Stimulated activated naive CD8-positive, alpha-beta T cell treated with anti-CD3 and anti-CD28 coated beads, Interleukin-15, amount 100 ng/mL, for 72 hours (primary cell): ENCODE data around the gene CST7.

ENCODE experiments used
- ATAC-seq: fragments of 150-1000 bp; cut with Tn5 transposase; 2 replicates; pipeline ENCODE4 v1.10.0; 2021; ENCODE audit warnings: mild to moderate bottlenecking, moderate library complexity
- DNase-seq, 2 donors: peaks; one replicate each; pipeline ENCODE4 v3.0.0; 2021 to 2022
- H3K27ac Mint-ChIP-seq, 2 donors: one replicate each; pipeline ENCODE4 v1.8.0; 2022; ENCODE audit warnings: mild to moderate bottlenecking in 2 of 2, mixed read lengths in 2 of 2, moderate library complexity in 2 of 2
- H3K27me3 Mint-ChIP-seq: one replicate; pipeline ENCODE4 v1.8.0; 2022; ENCODE audit warnings: mixed read lengths
- H3K4me1 Mint-ChIP-seq: one replicate; pipeline ENCODE4 v1.8.0; 2022; ENCODE audit warnings: mild to moderate bottlenecking, mixed read lengths
- H3K4me3 Mint-ChIP-seq, 2 donors: one replicate each; pipeline ENCODE4 v1.8.0; 2022; ENCODE audit warnings: mild to moderate bottlenecking in 2 of 2, mixed read lengths in 2 of 2, moderate library complexity in 1 of 2
- H3K9me3 Mint-ChIP-seq, 2 donors: one replicate each; pipeline ENCODE4 v1.8.0; 2022; ENCODE audit warnings: mixed read lengths in 2 of 2

Gene CST7

GRCh38 chr20:24948939-24949679 lies at the start of gene CST7:
Gene CST7, plus strand, starts transcription at chr20:24949269. Its CDS starts 237 bp downstream, at chr20:24949506.
- H3K27ac Mint-ChIP-seq = peak within 1 kb of the TSS; percentile 99
- peaks cover 34 to 42% of the 10 kb centered on the region in 2 donors for H3K9me3 Mint-ChIP-seq
- H3K4me3 Mint-ChIP-seq = peak within 1 kb of the TSS; percentile 78 to 96
- no peaks in the 10 kb centered on the region for H3K27me3 Mint-ChIP-seq
- DNase-seq (peak; percentile 77 to 88), ATAC-seq (peak; percentile 92)
- H3K4me1 Mint-ChIP-seq = peaks cover 77% of the 10 kb centered on the region

GRCh38 chr20:24906806-24907205 lies 42.3 kb upstream of the CST7 start:
- ATAC-seq (no peak), DNase-seq (no peak)
- H3K27ac Mint-ChIP-seq = peak overlapping the region in 1 of 2 donors; percentile 27
- no peak overlapping the region for H3K4me3 Mint-ChIP-seq
- no peaks in the 10 kb centered on the region for H3K27me3 Mint-ChIP-seq
- no peaks in the 10 kb centered on the region for H3K4me1 Mint-ChIP-seq
- H3K9me3 Mint-ChIP-seq = peaks cover 0 to 7% of the 10 kb centered on the region in 2 donors

GRCh38 chr20:24908642-24909041 lies 40.4 kb upstream of the CST7 start:
- no peaks in the 10 kb centered on the region for H3K27me3 Mint-ChIP-seq
- H3K9me3 Mint-ChIP-seq = peaks cover 0 to 7% of the 10 kb centered on the region in 2 donors
- no peak for DNase-seq
- H3K27ac Mint-ChIP-seq = no peak overlapping the region
- no peaks in the 10 kb centered on the region for H3K4me1 Mint-ChIP-seq
- no peak overlapping the region for H3K4me3 Mint-ChIP-seq
- ATAC-seq = no peak

- Mint-ChIP-seq H3K27ac (no peak overlapping the region), H3K9me3 (peaks cover 0 to 7% of the 10 kb centered on the region in 2 donors), H3K4me1 (no peaks in the 10 kb centered on the region), H3K27me3 (no peaks in the 10 kb centered on the region), H3K4me3 (no peak overlapping the region)
- DNase-seq (no peak), ATAC-seq (no peak)
These were observed 39.8 kb upstream of the CST7 start for GRCh38 chr20:24909086-24909780.

GRCh38 chr20:24909861-24910260 lies 39.2 kb upstream of the CST7 start:
- H3K9me3 Mint-ChIP-seq = peaks cover 0 to 7% of the 10 kb centered on the region in 2 donors
- H3K27ac Mint-ChIP-seq = no peak overlapping the region
- no peak overlapping the region for H3K4me3 Mint-ChIP-seq
- no peaks in the 10 kb centered on the region for H3K27me3 Mint-ChIP-seq
- H3K4me1 Mint-ChIP-seq = no peaks in the 10 kb centered on the region
- DNase-seq (no peak), ATAC-seq (no peak)

GRCh38 chr20:24910461-24910860 lies 38.6 kb upstream of the CST7 start:
- Mint-ChIP-seq H3K9me3 (peaks cover 0 to 7% of the 10 kb centered on the region in 2 donors), H3K4me3 (no peak overlapping the region), H3K4me1 (no peaks in the 10 kb centered on the region), H3K27me3 (no peaks in the 10 kb centered on the region), H3K27ac (no peak overlapping the region)
- ATAC-seq (no peak), DNase-seq (no peak)

- peaks cover under 1% of the 10 kb centered on the region for H3K27me3 Mint-ChIP-seq
- DNase-seq = no peak
- no peak overlapping the region for H3K27ac Mint-ChIP-seq
- no peak overlapping the region for H3K4me3 Mint-ChIP-seq
- no peaks in the 10 kb centered on the region for H3K4me1 Mint-ChIP-seq
- H3K9me3 Mint-ChIP-seq = peaks cover 0 to 7% of the 10 kb centered on the region in 2 donors
- no peak for ATAC-seq
These were observed 37.6 kb upstream of the CST7 start for GRCh38 chr20:24911461-24911860.

- Mint-ChIP-seq H3K27ac (peak overlapping the region in 1 of 2 donors; percentile 3), H3K4me3 (no peak overlapping the region), H3K27me3 (peaks cover 11% of the 10 kb centered on the region), H3K4me1 (no peaks in the 10 kb centered on the region), H3K9me3 (peaks cover 0 to 7% of the 10 kb centered on the region in 2 donors)
- DNase-seq = no peak
- ATAC-seq = no peak
These were observed 36.5 kb upstream of the CST7 start for GRCh38 chr20:24912397-24913075.

- Mint-ChIP-seq H3K9me3 (peaks cover 0 to 7% of the 10 kb centered on the region in 2 donors), H3K4me1 (peaks cover 5% of the 10 kb centered on the region), H3K4me3 (no peak overlapping the region), H3K27me3 (peaks cover 12% of the 10 kb centered on the region), H3K27ac (no peak overlapping the region)
- DNase-seq (no peak), ATAC-seq (no peak)
These were observed 35.9 kb upstream of the CST7 start for GRCh38 chr20:24913076-24913628.

- Mint-ChIP-seq H3K4me1 (peaks cover 11% of the 10 kb centered on the region), H3K9me3 (no peaks in the 10 kb centered on the region), H3K4me3 (no peak overlapping the region), H3K27ac (no peak overlapping the region), H3K27me3 (peaks cover 12% of the 10 kb centered on the region)
- DNase-seq (no peak), ATAC-seq (no peak)
These were observed 34.5 kb upstream of the CST7 start for GRCh38 chr20:24914388-24915241.

GRCh38 chr20:24915440-24915839 lies 33.6 kb upstream of the CST7 start:
- Mint-ChIP-seq H3K4me1 (peaks cover 11% of the 10 kb centered on the region), H3K9me3 (no peaks in the 10 kb centered on the region), H3K27me3 (peaks cover 12% of the 10 kb centered on the region), H3K27ac (no peak overlapping the region), H3K4me3 (no peak overlapping the region)
- ATAC-seq (no peak), DNase-seq (no peak)

- Mint-ChIP-seq H3K27me3 (peaks cover 12% of the 10 kb centered on the region), H3K27ac (no peak overlapping the region), H3K9me3 (no peaks in the 10 kb centered on the region), H3K4me1 (peaks cover 11% of the 10 kb centered on the region), H3K4me3 (no peak overlapping the region)
- DNase-seq (no peak), ATAC-seq (no peak)
These were observed 33.2 kb upstream of the CST7 start for GRCh38 chr20:24915892-24916291.

- Mint-ChIP-seq H3K4me3 (no peak overlapping the region), H3K4me1 (peaks cover 11% of the 10 kb centered on the region), H3K9me3 (no peaks in the 10 kb centered on the region), H3K27me3 (peaks cover 12% of the 10 kb centered on the region), H3K27ac (peak overlapping the region; percentile 9 to 96)
- DNase-seq = no peak
- no peak for ATAC-seq
These were observed 32.7 kb upstream of the CST7 start for GRCh38 chr20:24916412-24916811.

- H3K9me3 Mint-ChIP-seq = no peaks in the 10 kb centered on the region
These were observed 32.0 kb upstream of the CST7 start for GRCh38 chr20:24917056-24917455.

More at GRCh38 chr20:24917056-24917455, 32.0 kb upstream of the CST7 start:
- Mint-ChIP-seq H3K27ac (no peak overlapping the region), H3K27me3 (peaks cover 12% of the 10 kb centered on the region), H3K4me1 (peaks cover 11% of the 10 kb centered on the region), H3K4me3 (no peak overlapping the region)
- DNase-seq (no peak), ATAC-seq (no peak)
